Pancreas (tissue), 10 donors: Measurements from ENCODE around the gene CCDC73. TPM values are rescaled to one million over a fixed set of nuclear protein-coding genes. Genes with fewer than 3 reads are reported as not detected.
"Not testable (repeated sequence)": the region's sequence is repeated elsewhere in the genome, so short reads cannot be mapped to it uniquely, and the experiment has no call there.

Experiments used
- ATAC-seq, 4 donors: fragments of 200-7000 bp; cut with Tn5 transposase; one replicate each; pipeline versions ENCODE4 v1.8.0 to v1.9.1; 2020; ENCODE audit warnings: mild to moderate bottlenecking in 4 of 4, moderate library complexity in 4 of 4
- DNase-seq, 6 donors: peaks; one replicate each; pipeline ENCODE4 v3.0.0-alpha.2; 2020
- FAIRE-seq: peaks from 2 replicates; lab custom pipeline; 2012; peaks lifted over from hg19 to GRCh38; lab: Jason Lieb, UNC
- H3K27ac ChIP-seq, 4 donors: fragments of 200-600 bp; sonication (generic); 1 replicate in 3 of 4; 2 replicates in 1 of 4; pipeline versions ENCODE4 v1.5.0 to v1.8.0; 2020
- H3K27me3 ChIP-seq, 4 donors: fragments of 200-600 bp; one replicate each; pipeline ENCODE4 v1.8.0; 2021
- H3K36me3 ChIP-seq, 3 donors: fragments of 200-600 bp; sonication (generic) in 1 of 3; one replicate each; pipeline versions ENCODE4 v1.5.0 to v1.8.0; 2020 to 2021
- H3K4me1 ChIP-seq, 3 donors: fragments of 200-600 bp; one replicate each; pipeline ENCODE4 v1.8.0; 2021
- H3K4me3 ChIP-seq, 4 donors: fragments of 200-600 bp; sonication (generic) in 2 of 4; one replicate each; pipeline versions ENCODE4 v1.5.0 to v1.8.0; 2020 to 2021
- H3K9me3 ChIP-seq, 4 donors: fragments of 200-600 bp; one replicate each; pipeline ENCODE4 v1.8.0; 2021
- CTCF ChIP-seq, 4 donors: fragments of 200-600 bp; sonication (generic) in 3 of 4; IDR thresholded peaks; one replicate each; pipeline versions ENCODE4 v1.5.0 to v1.8.0; 2021; ENCODE audit warnings: antibody characterized with exemption in 4 of 4
- WGBS, 2 donors: extraction: QIAGEN DNeasy Blood & Tissue Kit; methylation state at CpG; one replicate each; pipeline ENCODE4 v1.1.7; 2013; 5-methylcytosine and 5-hydroxymethylcytosine counted together
- intact Hi-C, 3 donors: fragments of 100-400 bp; cut with DNase I; formaldehyde crosslinking; loops; one replicate each; pipeline versions ENCODE4 v1.11.1 to v1.14.2; 2022
- polyA plus RNA-seq, 2 donors: library from polyadenylated mRNA; stranded (reverse); fragments of 200-250 nt; gene quantifications; one replicate each; pipeline ENCODE4 v1.2.3, GENCODE V29; 2013
- total RNA-seq, 6 donors: library from RNA; stranded (reverse); fragmentation: NEBNext Ultra II Directional in 4 of 6; extraction: Animal tissue kit (Norgen Biotek cat#: 25700) in 4 of 6; gene quantifications; one replicate each; pipeline versions ENCODE4 v1.2.1 to v1.2.4, GENCODE V29; 2021 to 2023
- donor health status: healthy with polysubstance abuse.
- donor health status: DM: no; HTN: no; CAD: no; lungs with moderate emphysema.
- donor health status: DM: no; HTN: no; CAD: no.
- donor health status: control.
- donor health status: control.
- donor health status: Bipolar disorder and iron deficiency.
- donor health status: DM: yes; HTN: yes; CAD: no.
- donor health status: DM: no; HTN: no; CAD: no.
- donor health status: DM: no; HTN: no; CAD: no.
- donor health status: DM: yes; HTN: yes; CAD: no.

The CCDC73 gene
- total and polyA plus RNA-seq, 8 donors, result 0.06 TPM; not detected in 7

GRCh38 chr11:32779136-32779535 lies 15.3 kb downstream of the CCDC73 start:
- DNase-seq, result no peak
- H3K27me3 ChIP-seq, result no peaks in the 10 kb centered on the region
- no peak overlapping the region for H3K27ac ChIP-seq
- no peak for TF ChIP-seq CTCF (IDR thresholded peaks at IDR 0.05)
- intact Hi-C loops, result no loop called here
- no peak overlapping the region for H3K4me3 ChIP-seq
- no peaks in the 10 kb centered on the region for H3K36me3 ChIP-seq
- H3K4me1 ChIP-seq, result no peaks in the 10 kb centered on the region
- ATAC-seq, result no peak
- H3K9me3 ChIP-seq, result no peaks in the 10 kb centered on the region
- FAIRE-seq, result no peak

GRCh38 chr11:32775908-32776307 lies 18.6 kb downstream of the CCDC73 start:
- intact Hi-C loops, result no loop called here
- H3K4me3 ChIP-seq, result no peak overlapping the region
- 55 to 64% methylated on average over 2 of the region's 2 CpGs for whole genome bisulfite sequencing, 2 donors
- ATAC-seq (no peak), FAIRE-seq (no peak), DNase-seq (no peak)
- H3K4me1 ChIP-seq, result no peaks in the 10 kb centered on the region
- no peak overlapping the region for H3K27ac ChIP-seq
- TF ChIP-seq CTCF (IDR thresholded peaks at IDR 0.05), result no peak
- H3K36me3 ChIP-seq, result no peaks in the 10 kb centered on the region
- H3K9me3 ChIP-seq, result no peaks in the 10 kb centered on the region
- no peaks in the 10 kb centered on the region for H3K27me3 ChIP-seq

GRCh38 chr11:32774081-32774480 lies 20.4 kb downstream of the CCDC73 start:
- H3K9me3 ChIP-seq, result no peaks in the 10 kb centered on the region
- H3K36me3 ChIP-seq, result no peaks in the 10 kb centered on the region
- 57 to 59% methylated on average over 2 of the region's 2 CpGs for WGBS, 2 donors
- no peaks in the 10 kb centered on the region for H3K27me3 ChIP-seq
- H3K4me3 ChIP-seq, result no peak overlapping the region
- intact Hi-C loops, result no loop called here
- DNase-seq, result no peak
- H3K4me1 ChIP-seq, result no peaks in the 10 kb centered on the region
- H3K27ac ChIP-seq, result no peak overlapping the region
- no peak for ATAC-seq
- no peak for FAIRE-seq
- TF ChIP-seq CTCF (IDR thresholded peaks at IDR 0.05), result no peak

- FAIRE-seq, result no peak
- intact Hi-C loops, result no loop called here
- ATAC-seq, result no peak
- H3K36me3 ChIP-seq, result no peaks in the 10 kb centered on the region
- H3K27ac ChIP-seq, result no peak overlapping the region
- no peaks in the 10 kb centered on the region for H3K27me3 ChIP-seq
- no peak for DNase-seq
- H3K9me3 ChIP-seq, result no peaks in the 10 kb centered on the region
- no peak overlapping the region for H3K4me3 ChIP-seq
- H3K4me1 ChIP-seq, result no peaks in the 10 kb centered on the region
- TF ChIP-seq CTCF (IDR thresholded peaks at IDR 0.05), result no peak
Observed at GRCh38 chr11:32772731-32773130, 21.7 kb downstream of the CCDC73 start.

GRCh38 chr11:32761774-32762173 lies 32.7 kb downstream of the CCDC73 start:
- WGBS, 2 donors, result 83 to 94% methylated on average over 2 of the region's 2 CpGs
- H3K27ac ChIP-seq, H3K36me3 ChIP-seq, H3K27me3 ChIP-seq, FAIRE-seq, H3K4me1 ChIP-seq, H3K9me3 ChIP-seq, H3K4me3 ChIP-seq, DNase-seq, ATAC-seq, intact Hi-C loops: not testable (repeated sequence)

GRCh38 chr11:32758291-32758690 lies 36.2 kb downstream of the CCDC73 start:
- FAIRE-seq (no peak), DNase-seq (no peak), ATAC-seq (no peak)
- Histone ChIP-seq H3K27ac (no peak overlapping the region), H3K4me1 (no peaks in the 10 kb centered on the region), H3K36me3 (no peaks in the 10 kb centered on the region), H3K27me3 (no peaks in the 10 kb centered on the region), H3K4me3 (no peak overlapping the region), H3K9me3 (no peaks in the 10 kb centered on the region)
- intact Hi-C loops, result no loop called here
- no peak for TF ChIP-seq CTCF (IDR thresholded peaks at IDR 0.05)
- WGBS, 2 donors, result 40 to 45% methylated on average over 2 of the region's 2 CpGs

GRCh38 chr11:32753181-32753580 lies 41.3 kb downstream of the CCDC73 start:
- 71 to 88% methylated on average over 1 of the region's 1 CpG for WGBS, 2 donors

More at GRCh38 chr11:32753181-32753580, 41.3 kb downstream of the CCDC73 start:
- H3K4me3 ChIP-seq, ATAC-seq, H3K9me3 ChIP-seq, H3K27ac ChIP-seq, H3K36me3 ChIP-seq, H3K4me1 ChIP-seq, FAIRE-seq, DNase-seq, intact Hi-C loops, H3K27me3 ChIP-seq: not testable (repeated sequence)
